GM23248 (cell line): ENCODE measurements around the gene GNLY. TPM values are rescaled to one million over a fixed set of nuclear protein-coding genes. Genes with fewer than 3 reads are reported as not detected.

Source experiments
- DNase-seq: peaks from one replicate; pipeline ENCODE4 v3.0.0-alpha.2; 2015
- H2AFZ ChIP-seq: fragments of 200-600 bp; sonication (generic); 2 replicates; pipeline ENCODE4 v1.6.1; 2016; ENCODE audit warnings: antibody characterized with exemption
- H3F3A ChIP-seq: fragments of 200-600 bp; sonication (generic); 2 replicates; pipeline ENCODE4 v1.6.1; 2016; ENCODE audit warnings: mild to moderate bottlenecking, antibody characterized with exemption, mixed run types; ENCODE audit not compliant: insufficient read depth
- H3K27ac ChIP-seq: fragments of 200-600 bp; sonication (generic); 2 replicates; pipeline ENCODE4 v1.5.1; 2016; ENCODE audit warnings: mild to moderate bottlenecking
- H3K27me3 ChIP-seq: fragments of 200-600 bp; sonication (generic); replicated peaks from 2 replicates; pipeline ENCODE4 v1.6.1; 2016; ENCODE audit warnings: mild to moderate bottlenecking; ENCODE audit not compliant: insufficient read depth
- H3K36me3 ChIP-seq: fragments of 200-600 bp; sonication (generic); 2 replicates; pipeline ENCODE4 v1.6.1; 2016; ENCODE audit warnings: low read depth, mild to moderate bottlenecking
- H3K4me1 ChIP-seq: fragments of 200-600 bp; sonication (generic); 2 replicates; pipeline ENCODE4 v1.6.1; 2016; ENCODE audit warnings: mild to moderate bottlenecking; ENCODE audit not compliant: insufficient read depth
- H3K4me2 ChIP-seq: fragments of 200-600 bp; sonication (generic); one replicate; pipeline ENCODE4 v1.6.1; 2016; ENCODE audit warnings: mild to moderate bottlenecking; ENCODE audit not compliant: unreplicated experiment
- H3K4me3 ChIP-seq: fragments of 200-600 bp; sonication (generic); 2 replicates; pipeline ENCODE4 v1.5.1; 2016; ENCODE audit warnings: mild to moderate bottlenecking
- H3K79me2 ChIP-seq: fragments of 200-600 bp; sonication (generic); 2 replicates; pipeline ENCODE4 v1.6.1; 2016; ENCODE audit warnings: mild to moderate bottlenecking; ENCODE audit not compliant: insufficient read depth
- H3K9ac ChIP-seq: fragments of 200-600 bp; sonication (generic); 2 replicates; pipeline ENCODE4 v1.6.1; 2016; ENCODE audit warnings: mild to moderate bottlenecking
- H3K9me2 ChIP-seq: fragments of 200-600 bp; sonication (generic); 2 replicates; pipeline ENCODE4 v1.6.1; 2016; ENCODE audit warnings: mixed run types, mild to moderate bottlenecking, moderate library complexity; ENCODE audit not compliant: insufficient read depth
- H3K9me3 ChIP-seq: fragments of 200-600 bp; sonication (generic); one replicate; pipeline ENCODE4 v1.6.1; 2017; ENCODE audit warnings: low read depth
- H4K20me1 ChIP-seq: fragments of 200-600 bp; sonication (generic); 2 replicates; pipeline ENCODE4 v1.6.0; 2016; ENCODE audit not compliant: insufficient read depth
- EZH2 ChIP-seq: fragments of 200-600 bp; sonication (generic); IDR thresholded peaks from 2 replicates; pipeline ENCODE4 v1.6.1; 2018; ENCODE audit warnings: antibody characterized with exemption, mild to moderate bottlenecking; ENCODE audit not compliant: insufficient read depth, poor library complexity, severe bottlenecking
- EZH2phosphoT487 ChIP-seq: fragments of 200-600 bp; sonication (generic); IDR thresholded peaks from 2 replicates; pipeline ENCODE4 v1.6.1; 2018; ENCODE audit warnings: antibody characterized with exemption, moderate library complexity, mild to moderate bottlenecking, low read depth; ENCODE audit not compliant: insufficient read depth
- WGBS, 2 experiments: methylation state at CpG; one replicate each; pipeline ENCODE4 v1.1.6; 2015 to 2017; ENCODE audit warnings: low lambda C conversion rate in 2 of 2, low coverage in 1 of 2; ENCODE audit errors: missing lambda C conversion rate in 2 of 2; 5-methylcytosine and 5-hydroxymethylcytosine counted together
- in situ Hi-C: fragments of 300-500 bp; cut with MboI; formaldehyde crosslinking; loops from 2 replicates; pipeline ENCODE4 v1.15.0; 2020
- polyA plus RNA-seq: library from polyadenylated mRNA; unstranded; fragments of >200 nt; fragmentation: Nextera tagmentation; extraction: Ambion mirVana; gene quantifications from 2 replicates; pipeline ENCODE4 v1.2.1, GENCODE V29; 2016
- total RNA-seq: library from RNA; depleted of rRNA; stranded (reverse); fragments of >200 nt; shearing (Covaris generic); gene quantifications from 2 replicates; pipeline ENCODE4 v1.2.3, GENCODE V29; 2014

Gene GNLY
- total and polyA plus RNA-seq, 2 experiments from 2014 or later: not detected

DNA sequence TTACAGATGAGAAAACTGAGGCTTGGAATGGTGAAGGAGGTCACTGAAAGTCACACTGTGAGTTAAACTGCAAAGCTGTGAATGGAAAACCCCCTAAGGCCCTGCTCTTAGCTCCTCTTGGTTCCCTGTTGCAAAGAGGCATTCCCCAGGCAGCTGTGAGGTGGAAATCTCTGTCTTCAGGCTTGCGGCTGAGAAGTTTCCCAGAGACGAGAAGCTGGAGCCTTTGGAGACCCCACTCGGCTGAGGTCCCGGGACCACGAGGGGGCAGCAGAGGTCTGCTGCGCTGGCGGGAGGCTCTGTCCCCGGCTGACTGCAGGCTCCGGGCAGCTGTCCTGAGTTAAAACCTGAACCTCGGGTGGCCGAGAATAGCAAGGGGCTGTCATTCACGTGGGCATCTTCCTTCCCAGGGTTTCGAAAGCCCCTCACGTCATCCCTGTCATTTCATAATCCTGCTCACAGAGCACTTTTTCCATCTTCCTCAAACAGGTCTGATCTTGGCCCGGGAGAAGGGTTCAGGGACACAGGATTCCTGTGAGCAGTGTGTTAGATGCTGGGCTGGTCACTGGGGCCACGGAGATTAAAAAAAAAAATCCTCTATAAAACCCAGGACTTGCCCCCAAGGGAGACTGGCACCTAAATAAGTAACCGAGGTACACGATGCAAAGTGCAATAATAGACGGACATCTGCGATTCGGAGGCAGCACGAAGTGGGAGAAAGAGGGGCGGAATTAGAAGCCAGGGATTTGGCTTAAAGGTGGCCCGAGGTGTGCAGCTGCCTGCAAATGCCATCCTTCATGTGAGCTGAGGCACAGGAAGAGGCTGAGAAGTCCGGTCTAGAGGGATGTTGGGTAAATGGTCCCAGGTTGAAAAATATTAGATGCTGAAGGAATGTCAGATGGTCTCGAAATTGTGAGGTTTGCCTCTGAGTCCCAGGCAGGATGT lies 35.0 kb downstream of the GNLY start:
- 41 to 42% methylated on average over 26 of the region's 26 CpGs for WGBS, 2 experiments
- peak; percentile 91 for DNase-seq
- H3K36me3 ChIP-seq: no peaks in the 10 kb centered on the region
- H3K9me3 ChIP-seq: no peaks in the 10 kb centered on the region
- H2AFZ ChIP-seq: peak overlapping the region; percentile 78
- TF ChIP-seq EZH2 (no peak), EZH2phosphoT487 (no peak)
- peak overlapping the region; percentile 46; the same call in 1 of the 2 replicates for H3K9ac ChIP-seq
- peak overlapping the region; percentile 52 for H3K4me2 ChIP-seq
- H3K4me1 ChIP-seq: peaks cover 11% of the 10 kb centered on the region
- H3K79me2 ChIP-seq: no peaks in the 10 kb centered on the region
- no peaks in the 10 kb centered on the region for H3K27me3 ChIP-seq
- H3K9me2 ChIP-seq: no peaks in the 10 kb centered on the region
- in situ Hi-C loops: loop anchor here (5.0 kb wide), 1 partner anchor 83 kb away; no protein-coding TSS in a partner anchor
- H3F3A ChIP-seq: 0 out of 2 replicates have a peak, but pooled peaks cover 5% of the 10 kb centered on the region
- no peak overlapping the region for H3K27ac ChIP-seq
- H4K20me1 ChIP-seq: no peaks in the 10 kb centered on the region
- H3K4me3 ChIP-seq: no peak overlapping the region

DNA sequence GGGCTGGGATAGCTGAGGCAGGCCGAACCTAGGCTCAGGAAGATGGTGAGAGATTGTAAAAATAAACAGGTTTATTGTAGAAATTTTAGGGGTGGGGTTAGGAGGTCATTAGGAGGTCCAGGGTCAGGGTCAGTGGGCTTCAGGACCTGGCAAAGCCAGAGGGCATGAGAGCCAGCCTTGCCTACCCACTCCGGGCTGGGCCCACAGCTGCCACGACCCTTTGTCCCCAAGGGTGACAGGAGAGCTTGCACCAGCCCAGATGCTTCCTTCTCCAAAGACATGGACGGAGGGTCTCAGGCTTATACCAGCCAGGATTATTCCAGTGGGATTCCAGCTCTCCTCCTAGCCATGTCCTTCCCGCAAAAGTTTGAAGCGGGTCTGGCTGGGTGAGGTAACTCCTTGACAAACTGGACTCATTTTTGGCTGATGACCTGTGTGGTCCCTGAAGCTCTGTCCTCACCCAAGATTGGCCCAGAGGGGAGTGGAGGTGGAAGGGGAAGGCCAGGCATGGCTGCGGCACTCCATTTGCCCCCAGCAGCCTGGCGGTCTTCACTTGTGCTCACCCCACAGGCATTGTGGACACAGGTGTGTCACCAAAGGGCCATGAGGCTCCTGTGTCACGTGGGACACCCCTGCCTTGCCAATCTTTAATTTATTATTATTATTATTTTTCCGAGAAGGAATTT lies 35.8 kb downstream of the GNLY start:
- no peaks in the 10 kb centered on the region for H3K9me3 ChIP-seq
- H2AFZ ChIP-seq: no peak overlapping the region
- no peak overlapping the region for H3K4me3 ChIP-seq
- TF ChIP-seq EZH2 (no peak), EZH2phosphoT487 (no peak)
- DNase-seq: no peak
- no peaks in the 10 kb centered on the region for H3K9me2 ChIP-seq
- no peaks in the 10 kb centered on the region for H3K79me2 ChIP-seq
- peak overlapping the region; percentile 46; the same call in 1 of the 2 replicates for H3K9ac ChIP-seq
- no peaks in the 10 kb centered on the region for H3K27me3 ChIP-seq
- no peak overlapping the region for H3K27ac ChIP-seq
- 94 to 96% methylated on average over 10 of the region's 10 CpGs for WGBS, 2 experiments
- H3F3A ChIP-seq: peaks cover 9% of the 10 kb centered on the region; the same call in 1 of the 2 replicates
- H4K20me1 ChIP-seq: no peaks in the 10 kb centered on the region
- no peaks in the 10 kb centered on the region for H3K36me3 ChIP-seq
- peaks cover 10% of the 10 kb centered on the region for H3K4me1 ChIP-seq
- in situ Hi-C loops: loop anchor here (5.0 kb wide), 1 partner anchor 82 kb away; no protein-coding TSS in a partner anchor
- no peak overlapping the region for H3K4me2 ChIP-seq

DNA sequence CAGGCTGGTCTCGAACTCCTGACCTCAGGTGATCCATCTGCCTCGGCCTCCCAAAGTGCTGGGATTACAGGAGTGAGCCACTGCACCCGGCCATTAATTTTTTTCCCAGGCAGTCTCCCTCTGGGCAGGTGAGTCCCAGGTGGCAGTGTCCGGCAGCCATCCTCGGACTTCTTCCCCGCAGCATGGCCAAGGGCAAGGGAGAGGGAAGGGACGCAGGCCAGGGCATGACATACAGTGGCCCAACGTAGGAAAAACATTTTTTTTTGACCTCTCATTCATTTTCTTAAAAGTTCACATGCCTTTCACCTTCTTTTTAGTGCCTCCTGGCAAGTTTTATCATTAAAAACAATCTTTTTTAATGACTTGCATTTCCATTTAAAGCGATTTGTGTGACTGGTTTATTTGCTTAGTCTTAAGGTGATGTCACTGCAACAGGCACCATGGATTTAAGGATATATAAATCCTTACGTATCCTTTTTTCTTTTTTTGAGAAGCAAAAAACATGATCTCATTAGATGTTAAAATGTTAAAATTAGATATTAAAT lies 36.6 kb downstream of the GNLY start:
- WGBS, 2 experiments: 92 to 94% methylated on average over 10 of the region's 10 CpGs
- Histone ChIP-seq H3K9me3 (no peaks in the 10 kb centered on the region), H3K27me3 (no peaks in the 10 kb centered on the region), H2AFZ (no peak overlapping the region), H3K4me2 (no peak overlapping the region), H3K9ac (no peak overlapping the region), H4K20me1 (no peaks in the 10 kb centered on the region), H3K79me2 (no peaks in the 10 kb centered on the region), H3K4me1 (peaks cover 18% of the 10 kb centered on the region), H3K4me3 (no peak overlapping the region), H3K27ac (no peak overlapping the region), H3K9me2 (no peaks in the 10 kb centered on the region), H3F3A (peaks cover 17% of the 10 kb centered on the region), H3K36me3 (no peaks in the 10 kb centered on the region)
- no peak for DNase-seq
- TF ChIP-seq EZH2 (no peak), EZH2phosphoT487 (no peak)
- in situ Hi-C loops: no loop called here

GRCh38 chr2:85731606-85732005 lies 37.4 kb downstream of the GNLY start:
- Histone ChIP-seq H3K4me2 (no peak overlapping the region), H3K9me3 (no peaks in the 10 kb centered on the region), H3K9me2 (no peaks in the 10 kb centered on the region), H3K36me3 (no peaks in the 10 kb centered on the region), H2AFZ (no peak overlapping the region), H3K27me3 (no peaks in the 10 kb centered on the region), H3K9ac (0 out of 2 replicates have a peak overlapping the region, but pooled peaks have one; percentile 1), H3K4me3 (no peak overlapping the region), H3F3A (peaks cover 23% of the 10 kb centered on the region), H3K27ac (no peak overlapping the region), H4K20me1 (no peaks in the 10 kb centered on the region), H3K4me1 (peaks cover 26% of the 10 kb centered on the region), H3K79me2 (no peaks in the 10 kb centered on the region)
- WGBS, 2 experiments: 62 to 70% methylated on average over 3 of the region's 3 CpGs
- TF ChIP-seq EZH2phosphoT487: no peak
- no peak for TF ChIP-seq EZH2
- DNase-seq: no peak
- in situ Hi-C loops: no loop called here
